Upper lobe of left lung (tissue), 6 donors: ENCODE data around the gene KRT3. TPM values are rescaled to one million over a fixed set of nuclear protein-coding genes. Genes with fewer than 3 reads are reported as not detected.

Experiments used
- ATAC-seq, 2 donors: fragments of 200-7000 bp; cut with Tn5 transposase; one replicate each; pipeline ENCODE4 v1.9.1; 2022; ENCODE audit warnings: mild to moderate bottlenecking in 2 of 2, moderate library complexity in 2 of 2; ENCODE audit not compliant: low FRiP score in 2 of 2
- DNase-seq, 2 donors: peaks; one replicate each; pipeline ENCODE4 v3.0.0-alpha.2; 2019 to 2020
- H3K27ac ChIP-seq, 4 donors: fragments of 200-600 bp; sonication (generic); one replicate each; pipeline ENCODE4 v1.5.1; 2016 to 2019
- H3K27me3 ChIP-seq, 4 donors: fragments of 200-600 bp; sonication (generic); one replicate each; pipeline ENCODE4 v1.5.1; 2017 to 2019
- H3K36me3 ChIP-seq, 4 donors: fragments of 200-600 bp; sonication (generic); one replicate each; pipeline ENCODE4 v1.5.1; 2016 to 2019
- H3K4me1 ChIP-seq, 4 donors: fragments of 200-600 bp; sonication (generic); one replicate each; pipeline ENCODE4 v1.5.1; 2018 to 2019
- H3K4me3 ChIP-seq, 4 donors: fragments of 200-600 bp; sonication (generic); one replicate each; pipeline ENCODE4 v1.5.1; 2017 to 2019; ENCODE audit warnings: mild to moderate bottlenecking in 2 of 4, moderate library complexity in 1 of 4
- H3K9me3 ChIP-seq, 4 donors: fragments of 200-600 bp; sonication (generic); one replicate each; pipeline ENCODE4 v1.5.1; 2018 to 2019
- CTCF ChIP-seq, 6 experiments: fragments of 450-650 bp in 4 of 6; fragments of 200-600 bp in 2 of 6; sonication (generic) in 2 of 6; IDR thresholded peaks; one replicate each; pipeline ENCODE4 v1.5.1; 2016 to 2019; ENCODE audit warnings: antibody characterized with exemption in 6 of 6
- EP300 ChIP-seq, 4 donors: sonication (generic); formaldehyde crosslinking; IDR thresholded peaks; one replicate each; pipeline ENCODE4 v1.5.1; 2017; ENCODE audit warnings: antibody characterized with exemption in 4 of 4, control low read depth in 2 of 4
- POLR2A ChIP-seq, 4 donors: fragments of 450-650 bp; IDR thresholded peaks; one replicate each; pipeline ENCODE4 v1.5.1; 2016 to 2017; ENCODE audit warnings: antibody characterized with exemption in 4 of 4, mild to moderate bottlenecking in 2 of 4
- POLR2AphosphoS5 ChIP-seq, 2 donors: sonication (generic); formaldehyde crosslinking; IDR thresholded peaks; one replicate each; pipeline ENCODE4 v1.5.1; 2017; ENCODE audit warnings: antibody characterized with exemption in 2 of 2
- WGBS, 2 donors: methylation state at CpG; one replicate each; pipeline ENCODE4 v1.1.5; 2017 to 2018; 5-methylcytosine and 5-hydroxymethylcytosine counted together
- small RNA-seq, 4 donors: library from RNA; depleted of rRNA; stranded (forward); fragments of <200 nt; gene quantifications; one replicate each; pipeline ENCODE3, GENCODE V24; 2016
- total RNA-seq, 6 donors: library from RNA; depleted of rRNA in 4 of 6; stranded (reverse); fragments of >200 nt in 4 of 6; gene quantifications; one replicate each; pipeline versions ENCODE4 v1.1.0 to v1.2.1, GENCODE V29; 2016 to 2021
- donor health status: DM: no; HTN: no; CAD: no; lungs with moderate emphysema.
- donor health status: DM: no; HTN: yes; CAD: no; lungs with severe emphysema.

KRT3 gene
- total RNA-seq, 6 donors from 2014 or later, result not detected

GRCh38 chr12:52742196-52742580 lies 53.7 kb downstream of the KRT3 start:
- no peak for ATAC-seq

DNA sequence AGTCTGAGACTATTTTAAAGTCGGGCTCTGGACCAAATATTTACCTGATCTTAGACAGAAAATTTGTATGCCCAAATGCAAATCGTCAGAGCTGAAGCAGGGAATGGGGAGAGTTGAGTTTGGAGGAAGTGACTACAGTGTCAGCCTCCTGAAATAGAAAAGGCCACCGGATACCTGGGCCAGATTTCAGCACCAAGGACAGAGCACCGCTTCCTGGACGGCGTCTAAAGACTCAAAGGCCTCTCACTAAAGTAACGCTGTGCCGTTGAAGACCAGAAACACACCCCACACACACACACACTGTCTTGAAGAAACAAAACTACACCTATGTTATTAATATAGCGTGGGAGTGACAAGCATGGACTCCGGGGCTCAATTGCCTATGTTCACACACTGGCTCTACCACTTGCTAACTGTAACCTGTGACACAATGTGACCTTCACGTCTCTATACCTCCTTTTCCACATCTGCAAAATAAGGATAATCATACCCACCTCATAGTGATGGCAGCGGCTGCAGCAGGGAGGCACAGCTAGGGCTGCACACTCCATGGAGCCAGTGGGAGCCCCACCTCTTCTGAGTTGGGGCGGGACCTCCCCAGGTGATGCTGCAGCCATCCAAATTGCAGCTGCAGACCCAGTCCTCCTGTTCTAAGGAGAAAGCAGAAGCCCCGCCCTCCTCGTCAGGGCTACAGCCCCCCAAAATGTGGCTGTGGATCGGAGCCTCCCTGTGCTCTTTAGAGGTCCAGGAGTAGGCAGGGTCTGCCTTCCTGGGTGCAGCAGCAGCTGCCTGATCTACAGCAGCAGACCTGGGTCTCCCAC lies 54.3 kb downstream of the KRT3 start:
- Histone ChIP-seq H3K36me3 (no peaks in the 10 kb centered on the region), H3K4me3 (no peak overlapping the region), H3K27ac (no peak overlapping the region), H3K9me3 (no peaks in the 10 kb centered on the region), H3K4me1 (no peaks in the 10 kb centered on the region), H3K27me3 (no peaks in the 10 kb centered on the region)
- 11 to 17% methylated on average over 15 to 16 of the region's 16 CpGs for WGBS, 2 donors
- TF ChIP-seq CTCF (IDR thresholded peaks at IDR 0.05) (no peak), POLR2AphosphoS5 (IDR thresholded peaks at IDR 0.05) (no peak), EP300 (IDR thresholded peaks at IDR 0.05) (no peak), POLR2A (IDR thresholded peaks at IDR 0.05) (no peak)
- ATAC-seq, result no peak
- DNase-seq, result no peak

More at GRCh38 chr12:52742196-52742580, 53.7 kb downstream of the KRT3 start:
- TF ChIP-seq CTCF (IDR thresholded peaks at IDR 0.05) (no peak), EP300 (IDR thresholded peaks at IDR 0.05) (no peak), POLR2AphosphoS5 (IDR thresholded peaks at IDR 0.05) (no peak), POLR2A (IDR thresholded peaks at IDR 0.05) (no peak)
- Histone ChIP-seq H3K27me3 (no peaks in the 10 kb centered on the region), H3K36me3 (no peaks in the 10 kb centered on the region), H3K4me1 (no peaks in the 10 kb centered on the region), H3K4me3 (no peak overlapping the region), H3K27ac (no peak overlapping the region), H3K9me3 (no peaks in the 10 kb centered on the region)
- WGBS, 2 donors, result 53 to 62% methylated on average over 4 to 5 of the region's 7 CpGs
- DNase-seq, result peak in 1 of 2 donors; percentile 50

- no peaks in the 10 kb centered on the region for H3K36me3 ChIP-seq
- ATAC-seq, result no peak
- no peak for TF ChIP-seq POLR2A (IDR thresholded peaks at IDR 0.05)
- no peak for TF ChIP-seq CTCF (IDR thresholded peaks at IDR 0.05)
- H3K9me3 ChIP-seq, result no peaks in the 10 kb centered on the region
- no peaks in the 10 kb centered on the region for H3K27me3 ChIP-seq
- H3K27ac ChIP-seq, result no peak overlapping the region
- no peaks in the 10 kb centered on the region for H3K4me1 ChIP-seq
- no peak overlapping the region for H3K4me3 ChIP-seq
- DNase-seq, result no peak
Observed at GRCh38 chr12:52740584-52740983, 55.3 kb downstream of the KRT3 start.

DNA sequence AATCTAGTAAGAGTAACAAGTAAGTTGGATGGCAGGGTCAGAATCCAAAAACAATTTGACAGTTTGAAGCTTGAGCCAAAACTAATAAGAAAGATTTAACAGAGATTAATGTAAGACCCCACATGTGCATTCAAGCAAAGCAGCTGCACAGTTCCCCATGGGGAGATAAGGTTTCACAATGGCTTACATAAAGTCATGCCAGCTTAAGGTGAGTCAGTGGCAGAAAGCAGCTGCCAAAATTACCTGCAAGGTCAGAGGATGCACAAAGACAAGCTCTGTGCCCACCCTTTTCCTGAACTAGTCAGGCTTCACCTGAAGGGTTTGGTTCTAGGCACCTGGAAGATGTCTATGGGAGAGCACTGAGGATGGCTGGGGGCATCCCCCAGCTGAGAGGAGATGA lies 56.0 kb downstream of the KRT3 start:
- H3K4me3 ChIP-seq, result no peak overlapping the region
- no peak overlapping the region for H3K27ac ChIP-seq
- no peaks in the 10 kb centered on the region for H3K27me3 ChIP-seq
- DNase-seq, result no peak
- H3K9me3 ChIP-seq, result no peaks in the 10 kb centered on the region
- no peaks in the 10 kb centered on the region for H3K36me3 ChIP-seq
- no peaks in the 10 kb centered on the region for H3K4me1 ChIP-seq
- no peak for ATAC-seq
- TF ChIP-seq POLR2A (IDR thresholded peaks at IDR 0.05) (no peak), EP300 (IDR thresholded peaks at IDR 0.05) (no peak), POLR2AphosphoS5 (IDR thresholded peaks at IDR 0.05) (no peak), CTCF (IDR thresholded peaks at IDR 0.05) (no peak)

Small RNAs within 50 kb of the gene (small RNA-seq; reads per million reads assigned to genes)
- gene AC107016.2, result 0 reads per million in 4 donors

Other genes starting within 250 kb of the KRT3 start
- not detected for gene KRT71, start 243.0 kb downstream of the KRT3 start, total RNA-seq
- gene KRT74, start 222.3 kb downstream of the KRT3 start, total RNA-seq, result not detected
- under 1 TPM in 2 of 6 donors, not detected in 4; 0.11 to 0.37 TPM for gene KRT72, start 194.7 kb downstream of the KRT3 start, total RNA-seq
- gene KRT73, start 177.6 kb downstream of the KRT3 start, total RNA-seq, result under 1 TPM in 2 of 6 donors, not detected in 4; 0.15 to 0.55 TPM
- gene KRT2, start 143.9 kb downstream of the KRT3 start, total RNA-seq, result not detected
- 1 to 10 TPM in 1 of 6 donors, under 1 TPM in 1, not detected in 4; 0.37 to 2.4 TPM for gene KRT1, start 115.7 kb downstream of the KRT3 start, total RNA-seq
- gene KRT77, start 92.6 kb downstream of the KRT3 start, total RNA-seq, result not detected
- not detected for gene KRT76, start 18.8 kb downstream of the KRT3 start, total RNA-seq
- gene KRT4, start 18.0 kb upstream of the KRT3 start, total RNA-seq, result 10 to 100 TPM in 4 of 6 donors, 1 to 10 TPM in 2; 2.1 to 36.1 (median 15.1) TPM
- gene KRT79, start 38.2 kb upstream of the KRT3 start, total RNA-seq, result 1 to 10 TPM in 3 of 6 donors, under 1 TPM in 1, not detected in 2; 0.30 to 8.9 (median 1.3) TPM
- under 1 TPM in 2 of 6 donors, not detected in 4; 0.13 to 0.30 TPM for gene KRT78, start 52.9 kb upstream of the KRT3 start, total RNA-seq
- gene KRT8, start 109.0 kb upstream of the KRT3 start, total RNA-seq, result 1,000 to 10,000 TPM in 1 of 6 donors, 100 to 1,000 TPM in 4, 10 to 100 TPM in 1; 90.1 to 1,458 (median 358) TPM
- 1,000 to 10,000 TPM in 1 of 6 donors, 100 to 1,000 TPM in 4, 10 to 100 TPM in 1; 99.5 to 1,221 (median 355) TPM for gene KRT18, start 153.0 kb upstream of the KRT3 start, total RNA-seq
- 100 to 1,000 TPM; 222 to 451 (median 363) TPM for gene EIF4B, start 210.3 kb upstream of the KRT3 start, total RNA-seq